Prostate gland (tissue), 2 donors: ENCODE results near the gene RABGAP1L. TPM values are rescaled to one million over a fixed set of nuclear protein-coding genes. Genes with fewer than 3 reads are reported as not detected.

Experiments used
- DNase-seq: peaks from one replicate; pipeline ENCODE4 v3.0.0-alpha.2; 2019; ENCODE audit warnings: low spot score
- H3K27ac ChIP-seq, 2 donors: fragments of 200-600 bp; sonication (generic); 2 replicates each; pipeline ENCODE4 v1.5.1; 2017 to 2019
- H3K27me3 ChIP-seq: fragments of 200-600 bp; sonication (generic); replicated peaks from 2 replicates; pipeline ENCODE4 v1.5.1; 2019; ENCODE audit not compliant: insufficient read depth
- H3K36me3 ChIP-seq, 2 donors: fragments of 200-600 bp; sonication (generic); 1 replicate in 1 of 2; 2 replicates in 1 of 2; pipeline versions ENCODE4 v1.5.1 to v1.8.1; 2017 to 2019
- H3K4me1 ChIP-seq: fragments of 200-600 bp; sonication (generic); replicated peaks from 2 replicates; pipeline ENCODE4 v1.5.1; 2019
- H3K4me3 ChIP-seq, 2 donors: fragments of 200-600 bp; sonication (generic); 2 replicates each; pipeline ENCODE4 v1.5.1; 2017 to 2019
- H3K9me3 ChIP-seq: fragments of 200-600 bp; sonication (generic); 2 replicates; pipeline ENCODE4 v1.5.1; 2017
- POLR2A ChIP-seq: fragments of 450-650 bp; IDR thresholded peaks from one replicate; pipeline ENCODE4 v1.6.1; 2016; ENCODE audit warnings: antibody characterized with exemption, mild to moderate bottlenecking
- POLR2AphosphoS5 ChIP-seq: sonication (generic); formaldehyde crosslinking; IDR thresholded peaks from one replicate; pipeline ENCODE4 v1.6.1; 2017; ENCODE audit warnings: antibody characterized with exemption
- WGBS: methylation state at CpG from one replicate; pipeline ENCODE4 v1.1.5; 2018; 5-methylcytosine and 5-hydroxymethylcytosine counted together
- intact Hi-C: fragments of 100-400 bp; cut with DNase I; formaldehyde crosslinking; loops from one replicate; pipeline ENCODE4 v1.14.2; 2022
- total RNA-seq, 2 donors: library from RNA; depleted of rRNA; stranded (reverse); fragments of >200 nt; gene quantifications; one replicate each; pipeline ENCODE4 v1.1.0, GENCODE V29; 2016
- TF ChIP-seq, protein P1 (sequence below), 4 experiments: fragments of 200-600 bp in 2 of 4; fragments of 450-650 bp in 2 of 4; sonication (generic) in 2 of 4; IDR thresholded peaks; 1 replicate in 3 of 4; 2 replicates in 1 of 4; pipeline ENCODE4 v1.5.1; 2016 to 2019; ENCODE audit warnings: antibody characterized with exemption in 4 of 4, mild to moderate bottlenecking in 2 of 4, moderate library complexity in 2 of 4

RABGAP1L gene
- total RNA-seq, 2 donors from 2014 or later = 32.3 to 41.5 TPM

DNA sequence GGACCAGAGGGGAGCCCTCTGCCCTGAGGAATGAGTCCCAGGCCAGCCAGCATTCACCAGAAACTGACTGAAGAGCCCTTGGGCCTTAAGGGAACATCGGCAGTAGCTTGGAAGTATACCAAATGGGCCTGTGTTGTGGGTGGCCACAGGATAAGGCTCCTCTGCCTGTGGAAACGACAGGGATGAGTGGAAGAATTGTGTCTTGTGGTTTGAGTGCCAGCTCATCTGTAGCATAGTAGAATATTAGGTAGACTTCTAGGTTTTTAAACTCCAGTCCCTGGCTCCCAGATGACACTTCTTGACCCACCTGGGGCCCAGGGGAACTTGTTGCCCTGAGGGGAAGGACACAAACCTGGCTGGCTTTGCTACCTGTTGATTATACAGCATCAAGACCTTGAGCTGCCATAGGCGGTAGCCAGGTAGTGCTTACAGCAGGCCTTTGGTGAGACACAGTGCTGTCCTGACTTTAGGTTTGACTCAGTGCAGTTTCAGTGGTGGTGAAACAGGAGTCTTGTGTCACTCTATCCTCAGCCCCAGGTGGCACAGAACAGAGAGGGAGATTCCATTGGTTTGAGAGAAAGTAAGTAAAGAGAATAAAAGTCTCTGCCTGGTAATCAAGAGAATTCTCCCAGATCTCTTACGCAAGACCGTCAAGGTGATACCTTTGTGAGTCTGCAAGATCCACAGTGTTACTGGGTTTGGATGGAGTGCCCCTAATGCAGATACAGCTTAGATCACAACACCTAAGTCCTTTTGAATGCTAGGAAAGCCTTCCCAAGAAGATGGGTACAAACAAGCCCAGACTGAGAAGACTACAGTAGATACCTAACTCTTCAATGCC, 50.2 kb downstream of the RABGAP1L start:
- no peaks in the 10 kb centered on the region for H3K9me3 ChIP-seq
- no peak overlapping the region for H3K27ac ChIP-seq
- no peak overlapping the region for H3K4me3 ChIP-seq
- intact Hi-C loops = no loop called here
- H3K4me1 ChIP-seq = no peaks in the 10 kb centered on the region
- no peak for DNase-seq
- WGBS = 94% methylated on average over 5 of the region's 5 CpGs
- no peaks in the 10 kb centered on the region for H3K27me3 ChIP-seq
- H3K36me3 ChIP-seq = no peaks in the 10 kb centered on the region
- no peak for TF ChIP-seq POLR2A
- no peak for TF ChIP-seq POLR2AphosphoS5
- TF ChIP-seq, protein P1, sequence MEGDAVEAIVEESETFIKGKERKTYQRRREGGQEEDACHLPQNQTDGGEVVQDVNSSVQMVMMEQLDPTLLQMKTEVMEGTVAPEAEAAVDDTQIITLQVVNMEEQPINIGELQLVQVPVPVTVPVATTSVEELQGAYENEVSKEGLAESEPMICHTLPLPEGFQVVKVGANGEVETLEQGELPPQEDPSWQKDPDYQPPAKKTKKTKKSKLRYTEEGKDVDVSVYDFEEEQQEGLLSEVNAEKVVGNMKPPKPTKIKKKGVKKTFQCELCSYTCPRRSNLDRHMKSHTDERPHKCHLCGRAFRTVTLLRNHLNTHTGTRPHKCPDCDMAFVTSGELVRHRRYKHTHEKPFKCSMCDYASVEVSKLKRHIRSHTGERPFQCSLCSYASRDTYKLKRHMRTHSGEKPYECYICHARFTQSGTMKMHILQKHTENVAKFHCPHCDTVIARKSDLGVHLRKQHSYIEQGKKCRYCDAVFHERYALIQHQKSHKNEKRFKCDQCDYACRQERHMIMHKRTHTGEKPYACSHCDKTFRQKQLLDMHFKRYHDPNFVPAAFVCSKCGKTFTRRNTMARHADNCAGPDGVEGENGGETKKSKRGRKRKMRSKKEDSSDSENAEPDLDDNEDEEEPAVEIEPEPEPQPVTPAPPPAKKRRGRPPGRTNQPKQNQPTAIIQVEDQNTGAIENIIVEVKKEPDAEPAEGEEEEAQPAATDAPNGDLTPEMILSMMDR (IDR thresholded peaks at IDR 0.05) = no peak

DNA sequence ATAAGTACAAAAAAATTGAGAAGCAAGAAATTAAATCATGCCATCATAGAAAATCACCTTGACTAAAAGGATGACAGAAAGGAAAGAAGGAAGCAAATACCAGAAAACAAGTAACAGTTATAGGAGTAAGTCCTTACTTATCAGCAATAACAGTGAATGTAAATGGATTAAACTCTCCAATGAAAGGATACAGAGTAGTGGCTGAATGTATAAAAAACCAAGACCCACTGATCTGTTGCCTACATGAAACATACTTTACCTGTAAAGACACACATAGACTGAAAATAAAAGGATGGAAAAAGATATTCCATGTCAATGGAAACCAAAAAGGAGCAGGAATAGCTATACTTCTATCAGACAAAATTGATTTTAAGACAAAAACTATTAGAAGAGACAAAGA, 52.2 kb downstream of the RABGAP1L start:
- H3K27ac ChIP-seq = no peak overlapping the region
- no peaks in the 10 kb centered on the region for H3K27me3 ChIP-seq
- DNase-seq = no peak
- H3K4me3 ChIP-seq = no peak overlapping the region
- H3K9me3 ChIP-seq = no peaks in the 10 kb centered on the region
- no peaks in the 10 kb centered on the region for H3K4me1 ChIP-seq
- H3K36me3 ChIP-seq = no peaks in the 10 kb centered on the region
- intact Hi-C loops = no loop called here
- no peak for TF ChIP-seq POLR2A
- TF ChIP-seq, protein P1 (IDR thresholded peaks at IDR 0.05) = no peak
- TF ChIP-seq POLR2AphosphoS5 = no peak

DNA sequence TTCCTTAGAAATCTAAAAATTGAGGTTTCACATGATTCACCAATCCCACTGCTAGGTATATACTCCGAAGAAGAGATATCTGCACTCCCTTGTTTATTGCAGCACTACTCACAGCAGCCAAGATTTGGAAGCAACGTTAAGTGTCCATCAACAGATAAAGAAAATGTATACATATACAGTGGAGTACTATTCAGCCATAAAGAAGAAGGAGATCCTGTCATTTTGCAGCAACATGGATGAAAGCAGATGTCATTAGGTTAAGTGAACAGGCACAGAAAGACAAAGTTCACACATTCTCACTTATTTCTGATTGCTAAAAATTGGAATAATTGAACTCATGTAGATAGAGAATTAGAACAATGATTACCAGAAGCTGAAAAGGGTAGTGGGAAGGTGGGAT, 56.4 kb downstream of the RABGAP1L start:
- WGBS = 93% methylated on average over 2 of the region's 2 CpGs
- no peaks in the 10 kb centered on the region for H3K36me3 ChIP-seq
- H3K27ac ChIP-seq = no peak overlapping the region
- no peaks in the 10 kb centered on the region for H3K27me3 ChIP-seq
- H3K4me3 ChIP-seq = no peak overlapping the region
- TF ChIP-seq POLR2A (no peak), POLR2AphosphoS5 (no peak)
- TF ChIP-seq, protein P1 (IDR thresholded peaks at IDR 0.05) = no peak
- DNase-seq = no peak
- intact Hi-C loops = no loop called here
- H3K4me1 ChIP-seq = no peaks in the 10 kb centered on the region
- H3K9me3 ChIP-seq = no peaks in the 10 kb centered on the region

DNA sequence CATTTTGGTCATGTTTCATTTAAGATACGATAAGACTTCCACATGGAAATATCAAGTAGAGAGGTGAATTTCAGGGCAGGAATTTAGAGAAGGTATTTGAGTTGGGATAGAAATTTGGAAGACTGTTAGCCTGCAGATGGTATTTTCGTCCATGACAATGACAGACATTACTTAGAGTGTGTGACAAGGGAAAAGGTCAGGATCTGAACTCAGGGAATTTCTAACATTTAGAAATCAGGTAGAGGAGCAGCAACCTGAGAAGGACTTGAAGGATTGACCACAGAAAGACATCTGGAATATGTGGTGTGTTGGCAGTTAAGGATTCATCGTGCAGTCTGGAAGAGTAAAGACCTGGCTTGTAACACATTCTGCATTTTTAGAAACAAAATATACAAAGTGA, 57.9 kb downstream of the RABGAP1L start:
- intact Hi-C loops = no loop called here
- H3K4me3 ChIP-seq = no peak overlapping the region
- H3K27me3 ChIP-seq = no peaks in the 10 kb centered on the region
- H3K36me3 ChIP-seq = no peaks in the 10 kb centered on the region
- no peak overlapping the region for H3K27ac ChIP-seq
- DNase-seq = no peak
- no peaks in the 10 kb centered on the region for H3K9me3 ChIP-seq
- TF ChIP-seq, protein P1 (IDR thresholded peaks at IDR 0.05) = no peak
- TF ChIP-seq POLR2A (no peak), POLR2AphosphoS5 (no peak)
- H3K4me1 ChIP-seq = no peaks in the 10 kb centered on the region
- WGBS = 39% methylated on average over 3 of the region's 3 CpGs
